HepG2 (cell line): ENCODE data around the gene KIF1C. TPM values are rescaled to one million over a fixed set of nuclear protein-coding genes. Genes with fewer than 3 reads are reported as not detected.

Experiments used
- ATAC-seq: fragments of 200-7000 bp; cut with Tn5 transposase; 3 replicates; pipeline ENCODE4 v1.9.1; 2020; ENCODE audit warnings: mild to moderate bottlenecking, moderate library complexity
- BruUV-seq: library from RNA; stranded (reverse); fragments of 400-500 nt; replicated peaks from 2 replicates; lab custom pipeline; 2021; lab: Mats Ljungman, UMichigan
- CTCF ChIA-PET: fragments of 300-600 bp; formaldehyde crosslinking; extraction: SDS; loops from one replicate; lab custom pipeline; 2021; ENCODE audit warnings: low total read pairs, inconsistent platforms, low intra/inter-chr PET ratio; lab: Yijun Ruan, JAX
- POLR2A ChIA-PET: fragments of 350-600 bp; sonication (Branson Sonifier 250); formaldehyde crosslinking; loops from one replicate; lab custom pipeline; 2020; ENCODE audit warnings: antibody characterized with exemption, inconsistent platforms; lab: Yijun Ruan, JAX
- DNase-seq: peaks from one replicate; pipeline ENCODE4 v3.0.0-alpha.2; 2015; ENCODE audit warnings: low spot score
- FAIRE-seq: peaks from 3 replicates; lab custom pipeline; 2011; peaks lifted over from hg19 to GRCh38; lab: Jason Lieb, UNC
- H2AFZ ChIP-seq: one replicate; pipeline ENCODE4 v1.6.1; 2011; ENCODE audit warnings: low read length, inconsistent platforms
- H3K27ac ChIP-seq: fragments of 300-600 bp; 3 replicates; pipeline ENCODE4 v1.8.0; 2011; ENCODE audit warnings: mixed run types, mild to moderate bottlenecking, mixed read lengths, low read length, inconsistent platforms; ENCODE audit not compliant: insufficient read depth; ENCODE audit errors: extremely low read length
- H3K27me3 ChIP-seq, 2 experiments: fragments of 200-600 bp in 1 of 2; 2 replicates in 1 of 2; 3 replicates in 1 of 2; pipeline versions ENCODE4 v1.6.0 to v1.8.0; 2011; ENCODE audit warnings: low read length in 2 of 2, mild to moderate bottlenecking in 2 of 2, moderate library complexity in 2 of 2, inconsistent platforms in 1 of 2; ENCODE audit not compliant: insufficient read depth in 2 of 2, control insufficient read depth in 1 of 2
- H3K36me3 ChIP-seq, 2 experiments: fragments of 200-600 bp in 1 of 2; replicated peaks in 1 of 2; 2 replicates in 1 of 2; 3 replicates in 1 of 2; pipeline versions ENCODE4 v1.5.1 to v1.8.0; 2011; ENCODE audit warnings: low read length in 2 of 2, inconsistent platforms in 1 of 2; ENCODE audit not compliant: insufficient read depth in 2 of 2, control insufficient read depth in 1 of 2
- H3K4me1 ChIP-seq: 2 replicates; pipeline ENCODE4 v1.5.1; 2012; ENCODE audit warnings: low read length, inconsistent platforms; ENCODE audit not compliant: insufficient read depth
- H3K4me2 ChIP-seq: 2 replicates; pipeline ENCODE4 v1.6.0; 2011; ENCODE audit warnings: low read depth, low read length, inconsistent platforms
- H3K4me3 ChIP-seq, 3 experiments: fragments of 200-600 bp in 1 of 3; sonication (generic), shearing (Covaris generic) in 1 of 3; replicated peaks in 1 of 3; 2 replicates each; pipeline ENCODE4 v1.5.1; 2011 to 2016; ENCODE audit warnings: low read length in 3 of 3, inconsistent platforms in 2 of 3, low read depth in 2 of 3, mild to moderate bottlenecking in 2 of 3, control low read depth in 1 of 3, mixed read lengths in 1 of 3; ENCODE audit not compliant: insufficient read depth in 1 of 3
- H3K79me2 ChIP-seq: one replicate; pipeline ENCODE4 v1.6.1; 2011; ENCODE audit warnings: low read length, inconsistent platforms; ENCODE audit not compliant: insufficient read depth
- H3K9ac ChIP-seq: 2 replicates; pipeline ENCODE4 v1.6.0; 2011; ENCODE audit warnings: mild to moderate bottlenecking, low read depth, low read length, inconsistent platforms; ENCODE audit not compliant: insufficient read depth
- H3K9me3 ChIP-seq: 2 replicates; pipeline ENCODE4 v1.5.1; 2012; ENCODE audit warnings: mild to moderate bottlenecking, low read length
- H4K20me1 ChIP-seq: 2 replicates; pipeline ENCODE4 v1.6.0; 2011; ENCODE audit warnings: inconsistent platforms, mild to moderate bottlenecking, low read length, moderate library complexity; ENCODE audit not compliant: insufficient read depth
- HES4 ChIP-seq: sonication (generic); formaldehyde crosslinking; IDR thresholded peaks from 2 replicates; pipeline ENCODE4 v1.9.0; 2021; ENCODE audit warnings: mild to moderate bottlenecking, missing genetic modification reagents, borderline replicate concordance
- IKZF1 ChIP-seq: fragments of 450-650 bp; IDR thresholded peaks from 2 replicates; pipeline ENCODE4 v1.7.1; 2016
- MAF1 ChIP-seq: sonication (generic); formaldehyde crosslinking; IDR thresholded peaks from 2 replicates; pipeline ENCODE4 v1.5.0; 2020; ENCODE audit warnings: missing genetic modification reagents, borderline replicate concordance
- NFKB2 ChIP-seq: sonication (generic); formaldehyde crosslinking; IDR thresholded peaks from 2 replicates; pipeline ENCODE4 v1.4.0; 2020; ENCODE audit warnings: missing genetic modification reagents, borderline replicate concordance
- NR2F2 ChIP-seq: IDR thresholded peaks from 2 replicates; pipeline ENCODE4 v1.6.1; 2012; ENCODE audit warnings: low read depth, inconsistent platforms, borderline replicate concordance
- PRPF4 ChIP-seq: fragments of 200-400 bp; formaldehyde crosslinking; IDR thresholded peaks from 2 replicates; pipeline ENCODE4 v1.6.1; 2016; ENCODE audit warnings: low read length, low read depth; ENCODE audit not compliant: poor library complexity, severe bottlenecking
- RBM22 ChIP-seq: fragments of 200-400 bp; formaldehyde crosslinking; optimal IDR thresholded peaks from 2 replicates; pipeline ENCODE3; 2017; ENCODE audit warnings: mild to moderate bottlenecking, low read length, moderate library complexity
- ZNF207 ChIP-seq: fragments of 450-650 bp; IDR thresholded peaks from 2 replicates; pipeline ENCODE4 v1.6.1; 2016; ENCODE audit warnings: antibody characterized with exemption, borderline replicate concordance
- in situ Hi-C: cut with HindIII; loops from 2 replicates; pipeline ENCODE4 v1.10.0; 2017; ENCODE audit warnings: low pct_unique_long_range_greater_than_20kb; ENCODE audit not compliant: extremely low pct_ligation_motif_present
- intact Hi-C: fragments of 100-400 bp; cut with micrococcal nuclease; formaldehyde crosslinking; loops from one replicate; pipeline ENCODE4 v1.10.0; 2022; ENCODE audit not compliant: unreplicated experiment
- polyA plus RNA-seq, 8 experiments: library from polyadenylated mRNA; depleted of rRNA in 3 of 8; stranded (reverse) in 7 of 8; unstranded in 1 of 8; fragments of >200 nt; fragmentation: Illumina TruSeq in 4 of 8; extraction: Trizol in 4 of 8; gene quantifications; 2 replicates each; pipeline versions ENCODE4 v1.2.1 to v1.2.3, GENCODE V29; 2011 to 2016; ENCODE audit warnings: low read depth in 4 of 8, missing spikeins in 1 of 8, mixed read lengths in 1 of 8; ENCODE audit not compliant: insufficient read depth in 1 of 8
- total RNA-seq, 5 experiments: library from RNA; depleted of rRNA; stranded (reverse); fragments of >200 nt; fragmentation: Illumina TruSeq; extraction: Trizol; gene quantifications; 2 replicates each; pipeline ENCODE4 v1.2.3, GENCODE V29; 2016; ENCODE audit warnings: low read depth in 1 of 5
- TF ChIP-seq, protein P1 (sequence below): sonication (generic); formaldehyde crosslinking; IDR thresholded peaks from 2 replicates; pipeline ENCODE4 v1.8.1; 2023; ENCODE audit warnings: missing genetic modification reagents, inconsistent platforms, borderline replicate concordance

Gene KIF1C
- total and polyA plus RNA-seq, 2 of the 13 experiments (the other 11 are each of a cell fraction or from before 2014, with no cell fraction given), result 70.0 to 104 TPM

DNA sequence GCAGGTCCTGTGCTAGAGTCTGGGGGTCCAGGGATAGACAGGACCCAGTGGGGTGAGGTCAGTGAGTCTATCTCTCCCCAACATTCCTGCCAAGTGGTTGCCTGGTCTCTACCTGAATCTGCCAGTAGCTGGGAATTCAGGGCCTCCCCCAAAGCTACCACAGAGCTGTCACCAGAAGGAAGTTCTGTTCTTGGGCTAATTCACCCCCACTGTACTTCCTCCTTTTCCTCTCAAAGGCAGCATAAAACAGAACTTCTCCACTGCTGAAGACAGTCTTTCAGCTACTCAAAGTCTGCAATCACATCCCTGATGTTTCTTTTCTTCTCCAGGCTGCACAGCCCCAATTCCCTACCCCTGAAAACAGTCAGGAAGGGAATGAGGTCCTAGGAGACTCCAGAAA, 19.0 kb upstream of the KIF1C start:
- Histone ChIP-seq H2AFZ (no peak overlapping the region), H3K27ac (no peak overlapping the region), H3K9me3 (no peaks in the 10 kb centered on the region), H3K79me2 (no peaks in the 10 kb centered on the region), H3K27me3 (no peaks in the 10 kb centered on the region), H3K4me1 (peaks cover 14% of the 10 kb centered on the region), H3K4me2 (no peak overlapping the region), H3K36me3 (peaks cover 4 to 25% of the 10 kb centered on the region in 2 experiments), H3K4me3 (no peak overlapping the region), H4K20me1 (0 out of 2 replicates have a peak, but pooled peaks cover 4% of the 10 kb centered on the region), H3K9ac (no peak overlapping the region)
- no peak for FAIRE-seq
- POLR2A ChIA-PET, result interaction anchor here (0.7 to 3.5 kb wide), 4 partner anchors 9 to 87 kb away, joined by 3 to 19 read pairs (median 7); partner anchors contain the start of genes CAMTA2, INCA1, KIF1C and SPAG7
- no TSS peak for BruUV-seq
- no peak for ATAC-seq
- intact Hi-C loops, result no loop called here
- DNase-seq, result no peak
- in situ Hi-C loops, result loop anchor here (5.0 kb wide), 1 partner anchor 89 kb away; no protein-coding TSS in a partner anchor
- CTCF ChIA-PET, result no interaction called here
- TF ChIP-seq IKZF1 (no peak), PRPF4 (no peak), HES4 (CRISPR knock-in tag) (no peak), NFKB2 (no peak), NR2F2 (no peak), MAF1 (CRISPR knock-in tag) (no peak), ZNF207 (no peak), RBM22 (no peak)
- TF ChIP-seq, protein P1, sequence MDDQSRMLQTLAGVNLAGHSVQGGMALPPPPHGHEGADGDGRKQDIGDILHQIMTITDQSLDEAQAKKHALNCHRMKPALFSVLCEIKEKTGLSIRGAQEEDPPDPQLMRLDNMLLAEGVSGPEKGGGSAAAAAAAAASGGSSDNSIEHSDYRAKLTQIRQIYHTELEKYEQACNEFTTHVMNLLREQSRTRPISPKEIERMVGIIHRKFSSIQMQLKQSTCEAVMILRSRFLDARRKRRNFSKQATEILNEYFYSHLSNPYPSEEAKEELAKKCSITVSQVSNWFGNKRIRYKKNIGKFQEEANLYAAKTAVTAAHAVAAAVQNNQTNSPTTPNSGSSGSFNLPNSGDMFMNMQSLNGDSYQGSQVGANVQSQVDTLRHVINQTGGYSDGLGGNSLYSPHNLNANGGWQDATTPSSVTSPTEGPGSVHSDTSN, result no peak
- TF ChIP-seq, all 625 proteins: peak for 0
